HG03196 (cell line): ENCODE data around the gene COPB2.
A peak's percentile ranks its signal among the peaks of the same experiment; 100 is the strongest.
"Not testable (repeated sequence)": the region's sequence is repeated elsewhere in the genome, so short reads cannot be mapped to it uniquely, and the experiment has no call there.

Source experiments
- ATAC-seq: cut with Tn5 transposase; IDR thresholded peaks from one replicate; pipeline ENCODE4 v1.9.1; 2021; ENCODE audit not compliant: unreplicated experiment

COPB2 gene

GRCh38 chr3:139380575-139380974 lies 8.9 kb downstream of the COPB2 start:
- no peak for ATAC-seq

- no peak for ATAC-seq
These were observed 10.7 kb downstream of the COPB2 start for GRCh38 chr3:139378587-139379241.

GRCh38 chr3:139377378-139377777 lies 12.1 kb downstream of the COPB2 start:
- no peak for ATAC-seq

- ATAC-seq: no peak
These were observed 15.3 kb downstream of the COPB2 start for GRCh38 chr3:139374099-139374498.

- no peak for ATAC-seq
These were observed 24.9 kb downstream of the COPB2 start for GRCh38 chr3:139364549-139364948.

GRCh38 chr3:139361276-139361675 lies 28.2 kb downstream of the COPB2 start:
- ATAC-seq: no peak

- no peak for ATAC-seq
These were observed 30.4 kb downstream of the COPB2 start for GRCh38 chr3:139358841-139359562.

- no peak for ATAC-seq
These were observed 31.5 kb downstream of the COPB2 start for GRCh38 chr3:139357899-139358298.

- ATAC-seq: no peak
These were observed 33.6 kb downstream of the COPB2 start for GRCh38 chr3:139355891-139356290.

GRCh38 chr3:139355476-139355875 lies 34.0 kb downstream of the COPB2 start:
- ATAC-seq: no peak

GRCh38 chr3:139354661-139355060 lies 34.8 kb downstream of the COPB2 start:
- ATAC-seq: no peak

GRCh38 chr3:139353920-139354556 lies 35.4 kb downstream of the COPB2 start:
- no peak for ATAC-seq

GRCh38 chr3:139346771-139347170 lies 42.7 kb downstream of the COPB2 start:
- no peak for ATAC-seq

GRCh38 chr3:139343895-139344856 lies 45.3 kb downstream of the COPB2 start, which contains the start of gene MRPS22:
MRPS22 (plus strand) TSS chr3:139344020; CDS start chr3:139344027, 7 bp downstream.
- peak; percentile 98 for ATAC-seq

GRCh38 chr3:139342054-139342453 lies 47.4 kb downstream of the COPB2 start:
- ATAC-seq: no peak

GRCh38 chr3:139340784-139341183 lies 48.7 kb downstream of the COPB2 start:
- ATAC-seq: no peak

- no peak for ATAC-seq
These were observed 50.1 kb downstream of the COPB2 start for GRCh38 chr3:139339219-139339906.

- no peak for ATAC-seq
These were observed 51.0 kb downstream of the COPB2 start for GRCh38 chr3:139338405-139338804.

GRCh38 chr3:139334675-139335074 lies 54.8 kb downstream of the COPB2 start:
- ATAC-seq: not testable (repeated sequence)

GRCh38 chr3:139332092-139332491 lies 57.4 kb downstream of the COPB2 start:
- no peak for ATAC-seq
